ENCODE measurements around the gene PLCB3. TPM values are rescaled to one million over a fixed set of nuclear protein-coding genes. Genes with fewer than 3 reads are reported as not detected.

PLCB3 gene
- total and polyA plus RNA-seq, 10 of the 15 experiments (the other 5 are each of a cell fraction or from before 2014, with no cell fraction given), result 0.03 to 10.3 (median 3.3) TPM

- Histone ChIP-seq H3K4me2 (ENCODE audit: control insufficient read depth, insufficient read depth) (no peak overlapping the region), H3K4me1 (ENCODE audit: control insufficient read depth, insufficient read depth, low read length) (peaks cover 7% of the 10 kb centered on the region), H3K9me3 (replicated peaks; ENCODE audit: control insufficient read depth, insufficient read depth, low read length) (no peaks in the 10 kb centered on the region), H3K9ac (ENCODE audit: control insufficient read depth, insufficient read depth, low read length) (no peak overlapping the region), H3K27ac (ENCODE audit: control insufficient read depth, insufficient read depth) (no peak overlapping the region), H3K79me2 (ENCODE audit: control insufficient read depth, insufficient read depth, low read length) (peaks cover 29% of the 10 kb centered on the region), H3K27me3 (replicated peaks in 1 of 2; ENCODE audit: control insufficient read depth in 2 of 2, insufficient read depth in 2 of 2, low read length in 1 of 2) (no peaks in the 10 kb centered on the region), H3K36me3 (ENCODE audit: control insufficient read depth in 2 of 2, insufficient read depth in 2 of 2, low read length in 1 of 2) (peaks cover 21 to 27% of the 10 kb centered on the region in 2 experiments), H2AFZ (ENCODE audit: control insufficient read depth, low read depth, low read length) (no peak overlapping the region), H4K20me1 (ENCODE audit: control insufficient read depth, insufficient read depth) (no peaks in the 10 kb centered on the region), H3K4me3 (no peak overlapping the region)
- in situ Hi-C loops (cut with MboI) (no loop called here), intact Hi-C loops (cut with micrococcal nuclease; ENCODE audit: unreplicated experiment) (no loop called here)
- WGBS (ENCODE audit: insufficient coverage, insufficient replicate concordance, low lambda C conversion rate, missing lambda C conversion rate), result 91% methylated on average over 24 of the region's 24 CpGs
- ChIA-PET RAD21 (ENCODE audit: unreplicated experiment) (interaction anchor here (1.4 to 1.6 kb wide), 2 partner anchors 16 to 18 kb away, joined by 5 to 6 read pairs; no protein-coding TSS in a partner anchor), POLR2A (interaction anchor here (1.4 to 9.7 kb wide), 6 partner anchors 7 to 82 kb away, joined by 5 to 85 read pairs (median 6); partner anchors contain the start of genes ESRRA, FERMT3, FKBP2 and PPP1R14B), CTCF (interaction anchor here (0.6 to 5.0 kb wide), 4 partner anchors 17 to 37 kb away, joined by 3 to 59 read pairs (median 4); partner anchors contain the start of genes FERMT3, PPP1R14B and STIP1), SMC1A (ENCODE audit: uncharacterized antibody, unreplicated experiment) (interaction anchor here (0.8 to 5.4 kb wide), 2 partner anchors 17 to 47 kb away, joined by 3 to 56 read pairs; partner anchors contain the start of gene FERMT3)
- FAIRE-seq (no peak), ATAC-seq (no peak), DNase-seq (ENCODE audit: low read depth, low spot score) (no peak)
- BruUV-seq (replicated peaks), result TSS peak; percentile 44
- TF ChIP-seq ZNF622 (IDR thresholded peaks at IDR 0.05), result no peak
- 0 out of 2 replicates have a peak, but pooled peaks have one; percentile 69 for TF ChIP-seq POLR2AphosphoS2 (IDR thresholded peaks at IDR 0.05; ENCODE audit: low read depth, low read length)
- TF ChIP-seq MLLT1 (IDR thresholded peaks at IDR 0.05), result no peak
- TF ChIP-seq SRF (IDR thresholded peaks at IDR 0.05; ENCODE audit: low read depth in 2 of 2, low read length in 2 of 2), result no peak
- no peak for TF ChIP-seq CREB1 (IDR thresholded peaks at IDR 0.05; ENCODE audit: low read depth)
- TF ChIP-seq BHLHE40 (IDR thresholded peaks at IDR 0.05; ENCODE audit: borderline replicate concordance in 1 of 2, low read depth in 2 of 2, low read length in 1 of 2), result no peak
- TF ChIP-seq NFXL1 (IDR thresholded peaks at IDR 0.05; ENCODE audit: borderline replicate concordance), result no peak
- no peak for TF ChIP-seq SKIL (IDR thresholded peaks at IDR 0.05; ENCODE audit: low read depth, poor library complexity, severe bottlenecking)
- TF ChIP-seq STAT1 (conservative IDR thresholded peaks at IDR 0.05), result no peak
- no peak for TF ChIP-seq YBX1 (IDR thresholded peaks at IDR 0.05)
- peak; percentile 53 for TF ChIP-seq POLR2A (IDR thresholded peaks at IDR 0.05; ENCODE audit: low read depth, low read length)
- TF ChIP-seq ASH2L (IDR thresholded peaks at IDR 0.05; ENCODE audit: borderline replicate concordance, low read depth), result no peak
- no peak for TF ChIP-seq ESRRA (IDR thresholded peaks at IDR 0.05; ENCODE audit: low read length)
- TF ChIP-seq, protein P1, sequence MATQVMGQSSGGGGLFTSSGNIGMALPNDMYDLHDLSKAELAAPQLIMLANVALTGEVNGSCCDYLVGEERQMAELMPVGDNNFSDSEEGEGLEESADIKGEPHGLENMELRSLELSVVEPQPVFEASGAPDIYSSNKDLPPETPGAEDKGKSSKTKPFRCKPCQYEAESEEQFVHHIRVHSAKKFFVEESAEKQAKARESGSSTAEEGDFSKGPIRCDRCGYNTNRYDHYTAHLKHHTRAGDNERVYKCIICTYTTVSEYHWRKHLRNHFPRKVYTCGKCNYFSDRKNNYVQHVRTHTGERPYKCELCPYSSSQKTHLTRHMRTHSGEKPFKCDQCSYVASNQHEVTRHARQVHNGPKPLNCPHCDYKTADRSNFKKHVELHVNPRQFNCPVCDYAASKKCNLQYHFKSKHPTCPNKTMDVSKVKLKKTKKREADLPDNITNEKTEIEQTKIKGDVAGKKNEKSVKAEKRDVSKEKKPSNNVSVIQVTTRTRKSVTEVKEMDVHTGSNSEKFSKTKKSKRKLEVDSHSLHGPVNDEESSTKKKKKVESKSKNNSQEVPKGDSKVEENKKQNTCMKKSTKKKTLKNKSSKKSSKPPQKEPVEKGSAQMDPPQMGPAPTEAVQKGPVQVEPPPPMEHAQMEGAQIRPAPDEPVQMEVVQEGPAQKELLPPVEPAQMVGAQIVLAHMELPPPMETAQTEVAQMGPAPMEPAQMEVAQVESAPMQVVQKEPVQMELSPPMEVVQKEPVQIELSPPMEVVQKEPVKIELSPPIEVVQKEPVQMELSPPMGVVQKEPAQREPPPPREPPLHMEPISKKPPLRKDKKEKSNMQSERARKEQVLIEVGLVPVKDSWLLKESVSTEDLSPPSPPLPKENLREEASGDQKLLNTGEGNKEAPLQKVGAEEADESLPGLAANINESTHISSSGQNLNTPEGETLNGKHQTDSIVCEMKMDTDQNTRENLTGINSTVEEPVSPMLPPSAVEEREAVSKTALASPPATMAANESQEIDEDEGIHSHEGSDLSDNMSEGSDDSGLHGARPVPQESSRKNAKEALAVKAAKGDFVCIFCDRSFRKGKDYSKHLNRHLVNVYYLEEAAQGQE (IDR thresholded peaks at IDR 0.05; ENCODE audit: low read depth, low read length), result no peak
- TF ChIP-seq TCF3 (IDR thresholded peaks at IDR 0.05; ENCODE audit: borderline replicate concordance, insufficient read depth, low read depth, low read length), result 0 out of 2 replicates have a peak, but pooled peaks have one; percentile 12
- TF ChIP-seq ZSCAN29 (IDR thresholded peaks at IDR 0.05), result no peak
- no peak for TF ChIP-seq KLF5 (IDR thresholded peaks at IDR 0.05; ENCODE audit: partially characterized antibody)
Measured at GRCh38 chr11:64223001-64223651, 28.2 kb upstream of the PLCB3 start.
